Body of pancreas (tissue), 4 donors: ENCODE data around the gene HAUS6.

ENCODE experiments used
- CTCF ChIP-seq, 7 experiments: fragments of 450-650 bp in 4 of 7; fragments of 200-600 bp in 3 of 7; sonication (generic) in 3 of 7; IDR thresholded peaks; one replicate each; pipeline ENCODE4 v1.5.1; 2016 to 2019; ENCODE audit warnings: antibody characterized with exemption in 7 of 7
- POLR2A ChIP-seq, 3 donors: fragments of 450-650 bp; IDR thresholded peaks; one replicate each; pipeline ENCODE4 v1.6.1; 2016; ENCODE audit warnings: antibody characterized with exemption in 3 of 3, mild to moderate bottlenecking in 2 of 3

- TF ChIP-seq POLR2A (IDR thresholded peaks at IDR 0.05) (no peak), CTCF (IDR thresholded peaks at IDR 0.05) (no peak)
Observed at GRCh38 chr9:19119246-19119645, 16.5 kb upstream of the HAUS6 start.
